IMR-90 (cell line): ENCODE results near the gene RNF114. TPM values are rescaled to one million over a fixed set of nuclear protein-coding genes. Genes with fewer than 3 reads are reported as not detected.

Experiments used
- ATAC-seq: fragments of 200-7000 bp; cut with Tn5 transposase; 2 replicates; pipeline ENCODE4 v1.9.1; 2020; ENCODE audit warnings: low read depth, mild to moderate bottlenecking, moderate library complexity
- BruUV-seq: library from RNA; stranded (reverse); fragments of 400-500 nt; replicated peaks from 2 replicates; lab custom pipeline; 2021; lab: Mats Ljungman, UMichigan
- CTCF ChIA-PET: fragments of 300-600 bp; formaldehyde crosslinking; extraction: SDS; loops from one replicate; lab custom pipeline; 2021; ENCODE audit warnings: antibody characterized with exemption; lab: Yijun Ruan, JAX
- POLR2A ChIA-PET: fragments of 300-600 bp; sonication (Branson Sonifier 250); formaldehyde crosslinking; loops from one replicate; lab custom pipeline; 2022; ENCODE audit warnings: antibody characterized with exemption; ENCODE audit not compliant: unreplicated experiment; lab: Charles Lee
- DNase-seq: peaks from one replicate; pipeline ENCODE4 v3.0.0; 2013
- H2AFZ ChIP-seq: replicated peaks from 2 replicates; pipeline ENCODE3; 2013; ENCODE audit warnings: low read length, mild to moderate bottlenecking; ENCODE audit not compliant: poor library complexity
- H2AK5ac ChIP-seq: 2 replicates; pipeline ENCODE4 v1.6.1; 2013; ENCODE audit warnings: low read depth, low read length, inconsistent platforms
- H2AK9ac ChIP-seq: replicated peaks from 2 replicates; pipeline ENCODE3; 2013; ENCODE audit warnings: mild to moderate bottlenecking, low read depth, low read length, moderate library complexity; ENCODE audit not compliant: poor library complexity
- H2BK120ac ChIP-seq: 2 replicates; pipeline ENCODE4 v1.6.1; 2013; ENCODE audit warnings: low read depth, low read length, inconsistent platforms
- H2BK15ac ChIP-seq: 3 replicates; pipeline ENCODE4 v1.6.1; 2013; ENCODE audit warnings: low read depth, low read length, inconsistent platforms
- H2BK20ac ChIP-seq: 2 replicates; pipeline ENCODE4 v1.6.1; 2013; ENCODE audit warnings: low read depth, mild to moderate bottlenecking, inconsistent platforms, low read length, moderate library complexity
- H2BK5ac ChIP-seq: 2 replicates; pipeline ENCODE4 v1.6.1; 2013; ENCODE audit warnings: mild to moderate bottlenecking, low read depth, low read length, inconsistent platforms; ENCODE audit not compliant: poor library complexity, severe bottlenecking
- H3K14ac ChIP-seq: replicated peaks from 2 replicates; pipeline ENCODE4 v1.6.1; 2013; ENCODE audit warnings: low read depth, low read length, inconsistent platforms
- H3K18ac ChIP-seq: 2 replicates; pipeline ENCODE4 v1.6.1; 2013; ENCODE audit warnings: low read depth, low read length, control low read depth
- H3K23ac ChIP-seq: 2 replicates; pipeline ENCODE4 v1.6.1; 2013; ENCODE audit warnings: low read depth, low read length, inconsistent platforms
- H3K27ac ChIP-seq: 2 replicates; pipeline ENCODE4 v1.5.1; 2013; ENCODE audit warnings: mild to moderate bottlenecking, control low read depth, low read length; ENCODE audit not compliant: insufficient read depth
- H3K27me3 ChIP-seq: 2 replicates; pipeline ENCODE4 v1.6.1; 2013; ENCODE audit warnings: low read length; ENCODE audit not compliant: control insufficient read depth, insufficient read depth
- H3K36me3 ChIP-seq: 2 replicates; pipeline ENCODE4 v1.6.1; 2013; ENCODE audit warnings: low read length, mixed read lengths; ENCODE audit not compliant: control insufficient read depth, insufficient read depth
- H3K4ac ChIP-seq: 2 replicates; pipeline ENCODE4 v1.6.1; 2013; ENCODE audit warnings: low read depth, low read length, inconsistent platforms
- H3K4me1 ChIP-seq: 2 replicates; pipeline ENCODE4 v1.6.1; 2013; ENCODE audit warnings: low read length, mixed read lengths; ENCODE audit not compliant: control insufficient read depth, insufficient read depth
- H3K4me2 ChIP-seq: 2 replicates; pipeline ENCODE4 v1.6.1; 2013; ENCODE audit warnings: low read depth, mild to moderate bottlenecking, control low read depth, low read length, moderate library complexity
- H3K4me3 ChIP-seq: 2 replicates; pipeline ENCODE4 v1.5.1; 2013; ENCODE audit warnings: low read depth, mild to moderate bottlenecking, control low read depth, low read length, moderate library complexity; ENCODE audit not compliant: insufficient read depth
- H3K56ac ChIP-seq: 2 replicates; pipeline ENCODE4 v1.6.1; 2013; ENCODE audit warnings: low read length, inconsistent platforms; ENCODE audit not compliant: insufficient read depth; ENCODE audit errors: extremely low read depth
- H3K79me1 ChIP-seq, 2 experiments: 2 replicates each; pipeline ENCODE4 v1.6.1; 2013; ENCODE audit warnings: low read length in 2 of 2, inconsistent platforms in 1 of 2, low read depth in 1 of 2
- H3K9ac ChIP-seq: 2 replicates; pipeline ENCODE4 v1.6.1; 2013; ENCODE audit warnings: low read depth, low read length, control low read depth
- H3K9me1 ChIP-seq: 2 replicates; pipeline ENCODE4 v1.6.1; 2013; ENCODE audit warnings: low read length, inconsistent platforms; ENCODE audit not compliant: insufficient read depth
- H3K9me3 ChIP-seq: 2 replicates; pipeline ENCODE4 v1.6.1; 2013; ENCODE audit warnings: low read length; ENCODE audit not compliant: control insufficient read depth, insufficient read depth
- H4K20me1 ChIP-seq: 2 replicates; pipeline ENCODE4 v1.6.1; 2013; ENCODE audit warnings: low read length, inconsistent platforms; ENCODE audit not compliant: insufficient read depth
- H4K5ac ChIP-seq: 2 replicates; pipeline ENCODE4 v1.6.1; 2013; ENCODE audit warnings: mild to moderate bottlenecking, low read depth, low read length, control low read depth
- H4K8ac ChIP-seq, 2 experiments: 2 replicates each; pipeline ENCODE4 v1.6.1; 2013; ENCODE audit warnings: low read depth in 2 of 2, low read length in 2 of 2, control low read depth in 1 of 2, inconsistent platforms in 1 of 2
- H4K91ac ChIP-seq: 2 replicates; pipeline ENCODE4 v1.6.1; 2013; ENCODE audit warnings: low read depth, low read length, inconsistent platforms; ENCODE audit not compliant: insufficient read depth
- CEBPB ChIP-seq: IDR thresholded peaks from 2 replicates; pipeline ENCODE4 v1.6.1; 2012; ENCODE audit warnings: low read depth, low read length, improper control_type of control experiment
- WGBS, 2 experiments: methylation state at CpG; one replicate each; pipeline versions ENCODE4 v1.1.5 to v1.1.7; 2013; ENCODE audit warnings: missing lambda C conversion rate in 2 of 2; ENCODE audit not compliant: insufficient read length in 1 of 2; ENCODE audit errors: extremely low coverage in 2 of 2; 5-methylcytosine and 5-hydroxymethylcytosine counted together
- dilution Hi-C: fragments of 300-500 bp; cut with HindIII; formaldehyde crosslinking; loops from one replicate; pipeline ENCODE4 v1.14.3; 2018; ENCODE audit warnings: low sequenced_read_pairs; ENCODE audit not compliant: unreplicated experiment
- in situ Hi-C: fragments of 300-500 bp; cut with MboI; formaldehyde crosslinking; loops from 3 replicates; pipeline ENCODE4 v1.14.3; 2019; ENCODE audit warnings: low sequenced_read_pairs, inconsistent platforms, mixed read lengths
- intact Hi-C: fragments of 100-400 bp; cut with micrococcal nuclease; formaldehyde crosslinking; loops from 2 replicates; pipeline ENCODE4 v1.10.0; 2022
- polyA plus RNA-seq, 3 experiments: library from polyadenylated mRNA; depleted of rRNA; stranded (reverse); fragments of >200 nt; gene quantifications; 2 replicates each; pipeline ENCODE4 v1.2.3, GENCODE V29; 2012; ENCODE audit warnings: low replicate concordance in 1 of 3
- total RNA-seq: library from RNA; depleted of rRNA; stranded (reverse); fragments of >200 nt; gene quantifications from 2 replicates; pipeline ENCODE4 v1.2.3, GENCODE V29; 2012
- TF ChIP-seq, protein P1 (sequence below): conservative IDR thresholded peaks from 2 replicates; pipeline ENCODE4 v1.5.1; 2012; ENCODE audit warnings: mild to moderate bottlenecking, low read depth, low read length, improper control_type of control experiment

Gene RNF114
- total and polyA plus RNA-seq, 2 of the 4 experiments (the other 2 are of a cell fraction): 44.6 to 62.3 TPM

DNA sequence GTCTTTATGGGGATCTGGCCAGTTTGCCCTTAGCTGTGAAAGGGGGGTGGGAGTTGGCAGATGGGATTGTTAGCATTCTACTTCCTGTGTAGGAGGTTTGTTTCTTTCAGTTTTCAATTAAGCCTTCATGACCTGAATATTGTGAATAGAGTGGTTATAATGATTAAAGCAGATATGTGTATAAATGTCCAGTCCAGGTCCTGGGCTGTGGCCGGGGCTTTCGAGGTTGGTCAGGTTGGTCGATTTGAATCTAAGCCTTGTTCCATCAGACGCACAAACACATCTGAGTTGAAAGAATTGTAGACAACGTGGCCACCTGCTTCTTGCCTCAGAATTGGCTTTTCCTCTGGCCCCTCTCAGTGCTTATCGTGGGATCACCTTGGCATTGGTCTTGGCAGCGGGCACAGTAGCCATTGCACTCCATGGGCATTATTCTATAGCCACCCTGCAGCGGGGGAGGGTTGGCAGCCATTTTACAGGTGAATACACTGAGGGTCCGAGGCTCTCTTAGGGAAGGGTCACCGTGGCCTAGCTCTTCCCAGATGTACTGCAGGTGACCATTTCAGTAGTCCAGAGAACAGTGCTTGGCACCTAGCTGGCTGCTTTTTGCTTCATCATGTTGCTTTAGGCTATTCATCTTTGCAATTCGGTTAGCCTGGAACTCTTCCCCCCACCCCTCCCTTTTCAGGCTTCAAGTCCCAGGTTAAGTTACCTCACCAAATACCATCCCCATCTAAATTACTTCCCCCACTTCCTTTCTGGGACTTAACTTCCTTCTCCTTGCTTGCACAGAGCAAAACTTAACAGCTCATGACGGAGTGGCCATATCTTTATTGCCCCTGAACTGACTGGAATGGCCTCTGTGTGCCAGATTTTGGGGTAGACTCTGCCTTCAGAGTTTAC lies 1.1 kb downstream of the RNF114 start:
- H3K56ac ChIP-seq: peak overlapping the region; percentile 59; the same call in 1 of the 2 replicates
- peak overlapping the region; percentile 69 for H3K4ac ChIP-seq
- ATAC-seq (no peak), DNase-seq (no peak)
- peak overlapping the region; percentile 78 to 98; a peak in 3 of 4 replicates for H4K8ac ChIP-seq
- peak overlapping the region; percentile 93 for H3K4me2 ChIP-seq
- H2AK5ac ChIP-seq: peak overlapping the region; percentile 72
- peak overlapping the region; percentile 87 for H3K27ac ChIP-seq
- peaks cover 12% of the 10 kb centered on the region for H3K36me3 ChIP-seq
- H3K9ac ChIP-seq: peak overlapping the region; percentile 68
- peak overlapping the region; percentile 7; the same call in 1 of the 2 replicates for H4K5ac ChIP-seq
- H3K14ac ChIP-seq: peak overlapping the region; percentile 87
- H3K79me1 ChIP-seq: peaks cover 0 to 55% of the 10 kb centered on the region in 2 experiments; a peak in 3 of 4 replicates
- intact Hi-C loops (no loop called here), in situ Hi-C loops (no loop called here), dilution Hi-C loops (no loop called here)
- peaks cover 45% of the 10 kb centered on the region for H4K20me1 ChIP-seq
- peak overlapping the region; percentile 64 for H4K91ac ChIP-seq
- WGBS, 2 experiments: 23% methylated on average over 6 of the region's 12 CpGs; no CpG with 5 or more reads in 1 of the 2 experiments
- no peaks in the 10 kb centered on the region for H3K27me3 ChIP-seq
- peak overlapping the region; percentile 89 for H2AK9ac ChIP-seq
- peaks cover 13% of the 10 kb centered on the region for H3K4me1 ChIP-seq
- H2BK15ac ChIP-seq: 0 out of 3 replicates have a peak overlapping the region, but pooled peaks have one; percentile 12
- H3K23ac ChIP-seq: peak overlapping the region; percentile 88
- peak overlapping the region; percentile 93 for H3K4me3 ChIP-seq
- H2AFZ ChIP-seq: peak overlapping the region; percentile 91
- POLR2A ChIA-PET: no interaction called here
- peak overlapping the region; percentile 67 for H2BK5ac ChIP-seq
- CTCF ChIA-PET: no interaction called here
- TF ChIP-seq CEBPB: no peak
- TF ChIP-seq, protein P1, sequence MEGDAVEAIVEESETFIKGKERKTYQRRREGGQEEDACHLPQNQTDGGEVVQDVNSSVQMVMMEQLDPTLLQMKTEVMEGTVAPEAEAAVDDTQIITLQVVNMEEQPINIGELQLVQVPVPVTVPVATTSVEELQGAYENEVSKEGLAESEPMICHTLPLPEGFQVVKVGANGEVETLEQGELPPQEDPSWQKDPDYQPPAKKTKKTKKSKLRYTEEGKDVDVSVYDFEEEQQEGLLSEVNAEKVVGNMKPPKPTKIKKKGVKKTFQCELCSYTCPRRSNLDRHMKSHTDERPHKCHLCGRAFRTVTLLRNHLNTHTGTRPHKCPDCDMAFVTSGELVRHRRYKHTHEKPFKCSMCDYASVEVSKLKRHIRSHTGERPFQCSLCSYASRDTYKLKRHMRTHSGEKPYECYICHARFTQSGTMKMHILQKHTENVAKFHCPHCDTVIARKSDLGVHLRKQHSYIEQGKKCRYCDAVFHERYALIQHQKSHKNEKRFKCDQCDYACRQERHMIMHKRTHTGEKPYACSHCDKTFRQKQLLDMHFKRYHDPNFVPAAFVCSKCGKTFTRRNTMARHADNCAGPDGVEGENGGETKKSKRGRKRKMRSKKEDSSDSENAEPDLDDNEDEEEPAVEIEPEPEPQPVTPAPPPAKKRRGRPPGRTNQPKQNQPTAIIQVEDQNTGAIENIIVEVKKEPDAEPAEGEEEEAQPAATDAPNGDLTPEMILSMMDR: no peak
- H3K9me1 ChIP-seq: peaks cover 23% of the 10 kb centered on the region
- no peak overlapping the region for H2BK20ac ChIP-seq
- TSS peak; percentile 32 for BruUV-seq
- H3K9me3 ChIP-seq: no peaks in the 10 kb centered on the region
- peak overlapping the region; percentile 9 for H2BK120ac ChIP-seq
- peak overlapping the region; percentile 10; the same call in 1 of the 2 replicates for H3K18ac ChIP-seq
